Iris pigment epithelial cell (primary cell): ENCODE data around the gene DYNLL1.
"Not testable (repeated sequence)": the region's sequence is repeated elsewhere in the genome, so short reads cannot be mapped to it uniquely, and the experiment has no call there.

ENCODE experiments used
- DNase-seq: peaks from one replicate; pipeline ENCODE4 v3.0.0-alpha.2; 2011; ENCODE audit warnings: low read depth

DYNLL1 gene

GRCh38 chr12:120474616-120474960 is 21.3 kb upstream of the DYNLL1 start:
- DNase-seq = peak; percentile 58

GRCh38 chr12:120475643-120476042 is 20.3 kb upstream of the DYNLL1 start:
- no peak for DNase-seq

- no peak for DNase-seq
Measured at GRCh38 chr12:120479458-120479857, 16.5 kb upstream of the DYNLL1 start.

DNA sequence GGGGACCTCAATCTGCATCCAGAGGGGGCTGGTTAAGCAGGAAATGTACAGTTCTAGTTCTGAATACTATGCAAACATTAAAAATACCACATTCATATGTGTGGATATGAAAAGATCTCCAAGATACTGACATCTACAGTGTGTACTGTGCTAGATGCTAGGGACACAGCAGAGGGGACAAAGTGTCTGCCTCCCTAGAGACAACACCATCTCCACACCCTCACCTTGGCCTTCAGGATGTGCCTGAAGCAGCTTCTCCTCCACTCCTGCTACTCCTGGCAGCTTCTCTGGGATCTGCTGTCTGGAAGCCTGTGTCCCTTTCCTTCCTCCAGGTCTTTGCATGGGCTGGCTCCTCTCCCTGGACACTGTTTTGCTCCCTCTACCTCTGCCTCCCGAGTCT is 15.7 kb upstream of the DYNLL1 start:
- DNase-seq = no peak

GRCh38 chr12:120481022-120481767 is 14.7 kb upstream of the DYNLL1 start:
- no peak for DNase-seq

DNA sequence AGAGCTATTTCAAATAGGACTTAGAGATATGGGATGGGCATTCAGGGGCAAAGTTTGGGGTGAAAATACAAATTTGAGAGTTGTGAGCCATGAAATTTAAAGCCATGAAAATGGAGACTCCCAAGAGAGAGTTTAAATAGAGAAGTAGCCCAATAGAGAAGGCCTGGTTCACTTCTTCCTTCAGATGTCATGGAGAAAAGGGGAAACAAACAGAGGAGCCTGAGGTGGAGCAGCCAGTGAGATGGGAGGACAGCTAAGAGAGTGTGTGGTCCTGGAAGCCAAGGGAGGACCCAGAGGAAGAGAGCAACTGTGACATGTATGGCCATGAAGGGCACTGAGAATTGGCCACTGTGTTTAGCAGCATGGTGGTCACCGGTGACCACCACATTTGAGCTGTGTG is 12.3 kb upstream of the DYNLL1 start:
- no peak for DNase-seq

DNA sequence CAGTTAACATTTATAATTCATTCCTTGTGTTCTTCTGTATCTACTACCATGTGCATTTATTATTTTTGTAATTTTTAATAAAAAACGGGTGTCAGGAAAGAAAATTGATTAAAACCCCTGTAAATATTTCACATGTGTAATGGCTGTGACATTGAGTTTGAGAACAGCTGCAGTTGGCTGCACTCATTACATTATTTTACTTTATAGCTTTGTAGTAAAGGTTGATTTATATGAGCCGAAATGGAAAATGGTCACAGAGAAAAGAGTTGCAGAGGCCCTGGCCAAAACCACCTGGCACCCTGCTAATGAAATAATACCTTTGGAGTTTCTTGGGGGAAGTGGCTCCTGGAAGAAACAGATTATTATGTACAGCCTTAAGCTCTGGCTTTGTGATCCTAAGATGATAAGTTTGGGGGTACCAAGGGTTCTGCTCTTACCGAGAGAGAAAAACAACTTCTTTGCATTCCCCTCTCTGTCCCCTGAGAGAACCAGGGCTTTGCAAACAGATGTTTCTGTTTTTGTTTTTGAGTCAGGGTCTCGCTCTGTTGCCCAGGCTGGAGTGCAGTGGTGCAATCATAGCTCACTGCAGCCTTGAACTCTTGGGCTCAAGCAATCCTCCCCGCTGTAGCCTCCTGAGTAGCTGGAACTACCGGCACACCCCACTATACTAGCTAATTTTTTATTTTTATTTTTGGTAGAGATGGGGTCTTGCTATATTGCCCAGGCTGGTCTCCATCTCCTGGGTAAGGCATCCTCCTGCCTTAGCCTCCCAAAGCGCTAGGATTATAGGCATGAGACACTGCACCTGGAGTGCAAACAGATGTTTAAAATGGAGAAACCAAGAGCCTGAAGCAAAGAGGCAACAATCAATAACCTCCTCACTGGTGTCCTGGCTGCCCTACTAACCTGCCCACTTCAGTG is 9.7 kb upstream of the DYNLL1 start:
- no peak for DNase-seq

- DNase-seq = not testable (repeated sequence)
Measured at GRCh38 chr12:120487552-120487951, 8.4 kb upstream of the DYNLL1 start.

DNA sequence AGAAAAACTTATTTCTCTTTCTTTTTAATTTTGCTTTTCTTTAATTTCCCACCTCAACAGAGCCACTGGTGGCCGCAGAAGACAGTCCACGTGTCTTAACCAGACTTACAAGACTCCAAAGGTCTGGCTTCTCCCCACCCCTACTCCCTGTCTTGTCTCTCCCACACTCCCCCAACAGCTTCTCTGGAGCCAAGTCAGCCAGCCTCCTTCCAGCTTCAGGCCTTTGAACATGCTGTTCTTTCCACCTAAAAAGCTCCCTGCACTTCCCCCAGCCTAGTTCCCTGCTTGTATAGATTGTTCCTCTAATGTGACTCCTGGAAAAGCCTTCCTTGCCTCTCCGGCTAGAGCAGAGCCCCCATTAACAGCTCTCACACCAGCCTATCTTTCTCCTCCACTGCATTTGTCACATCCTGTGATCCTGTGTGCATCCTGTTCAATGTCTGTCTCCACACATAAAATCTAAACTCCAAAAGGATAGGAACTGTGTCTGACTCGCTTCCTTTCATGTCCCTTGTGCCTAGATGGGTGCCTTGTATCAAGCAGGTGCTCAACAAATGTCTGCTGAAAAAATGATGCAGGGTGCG is 7.8 kb upstream of the DYNLL1 start:
- DNase-seq = no peak

GRCh38 chr12:120489018-120489417 is 6.9 kb upstream of the DYNLL1 start:
- no peak for DNase-seq

- DNase-seq = no peak
Measured at GRCh38 chr12:120490325-120490724, 5.6 kb upstream of the DYNLL1 start.

- no peak for DNase-seq
Measured at GRCh38 chr12:120490833-120491512, 4.9 kb upstream of the DYNLL1 start.

DNA sequence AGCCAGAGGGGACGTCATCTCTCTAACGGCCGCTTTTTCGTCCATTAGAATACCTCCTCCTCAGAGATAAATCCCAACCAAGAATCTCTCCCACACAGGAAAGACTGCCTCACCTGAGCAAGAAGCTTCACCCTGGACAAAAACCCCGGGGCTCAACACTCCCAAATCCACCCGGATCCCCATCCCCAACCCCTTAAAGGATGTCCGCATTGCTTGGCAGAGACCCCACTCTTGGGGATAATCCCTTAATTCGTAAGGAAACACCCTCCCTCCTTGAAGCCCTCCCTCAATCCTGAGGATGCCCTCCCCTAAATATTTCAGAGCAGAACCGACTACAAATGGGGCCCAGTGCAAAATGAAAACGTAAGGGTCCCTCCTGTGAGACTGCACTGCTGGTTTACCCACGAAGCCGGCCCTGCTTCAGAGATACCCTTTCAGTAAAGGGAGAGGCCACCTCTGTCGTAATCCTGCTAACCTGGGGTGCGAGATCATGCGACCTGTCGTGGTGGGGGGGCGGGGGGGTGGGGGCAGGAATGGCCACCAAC is 655 bp upstream of the DYNLL1 start:
- no peak for DNase-seq

DNA sequence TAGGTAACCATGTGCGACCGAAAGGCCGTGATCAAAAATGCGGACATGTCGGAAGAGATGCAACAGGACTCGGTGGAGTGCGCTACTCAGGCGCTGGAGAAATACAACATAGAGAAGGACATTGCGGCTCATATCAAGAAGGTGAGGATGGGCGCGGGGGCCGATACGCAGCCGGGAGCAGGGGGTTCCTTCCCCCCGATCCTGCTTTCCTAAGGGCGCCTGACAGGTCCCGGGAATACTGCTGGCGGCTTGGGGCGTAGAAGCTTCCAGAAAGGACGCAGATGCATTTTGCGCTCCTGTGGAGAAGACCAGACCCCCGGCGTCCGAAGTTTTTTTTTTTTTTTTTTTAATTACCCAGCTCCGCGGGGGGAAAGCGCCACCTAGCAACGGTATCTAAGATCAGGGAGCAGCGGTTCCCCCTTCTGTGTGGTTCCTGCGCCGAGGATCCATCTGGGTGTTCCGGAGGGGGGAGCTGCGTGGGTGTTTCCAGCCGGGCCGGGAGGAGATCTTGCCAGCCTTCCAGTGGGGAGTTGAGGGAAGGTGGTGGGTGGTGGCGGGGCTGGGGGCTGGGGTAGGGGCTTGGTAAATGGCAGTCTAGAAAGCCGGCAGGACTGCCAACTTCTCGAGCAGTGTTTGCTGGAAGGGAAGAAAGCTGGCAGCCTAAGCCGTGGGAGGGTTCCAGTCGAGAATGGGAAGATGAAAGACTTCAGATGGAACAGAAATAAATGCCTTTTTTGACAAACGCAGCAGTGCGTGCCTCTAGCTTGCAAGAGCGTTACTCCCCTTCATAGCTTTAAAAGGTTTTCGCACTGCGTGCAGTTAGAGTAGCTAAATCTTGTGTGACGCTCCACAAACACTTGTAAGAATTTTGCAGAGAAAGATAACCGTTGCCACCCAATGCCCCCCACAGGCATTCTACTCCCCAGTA is 764 bp downstream of the DYNLL1 start:
- DNase-seq = peak; percentile 66

DNA sequence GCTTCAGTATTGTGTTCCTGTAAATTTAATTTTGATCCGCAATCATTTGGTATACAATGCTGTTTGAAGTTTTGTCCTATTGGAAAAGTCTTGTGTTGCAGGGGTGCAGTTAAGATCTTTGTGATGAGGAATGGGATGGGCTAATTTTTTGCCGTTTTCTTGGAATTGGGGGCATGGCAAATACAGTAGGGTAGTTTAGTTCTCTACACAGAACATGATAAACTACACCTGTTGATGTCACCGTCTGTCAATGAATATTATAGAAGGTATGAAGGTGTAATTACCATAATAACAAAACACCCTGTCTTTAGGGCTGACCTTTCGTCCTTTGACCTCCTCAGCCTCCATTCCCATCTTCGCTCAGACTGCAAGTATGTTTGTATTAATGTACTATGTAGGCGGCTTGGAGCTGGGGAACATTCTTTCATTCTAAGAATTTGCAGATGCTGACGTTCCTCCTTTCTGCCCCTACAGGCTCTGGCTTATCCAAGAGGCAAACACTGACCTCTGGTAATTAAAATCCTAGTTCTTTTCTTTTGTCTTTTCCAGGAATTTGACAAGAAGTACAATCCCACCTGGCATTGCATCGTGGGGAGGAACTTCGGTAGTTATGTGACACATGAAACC is 1.7 kb downstream of the DYNLL1 start:
- DNase-seq = peak; percentile 43

DNA sequence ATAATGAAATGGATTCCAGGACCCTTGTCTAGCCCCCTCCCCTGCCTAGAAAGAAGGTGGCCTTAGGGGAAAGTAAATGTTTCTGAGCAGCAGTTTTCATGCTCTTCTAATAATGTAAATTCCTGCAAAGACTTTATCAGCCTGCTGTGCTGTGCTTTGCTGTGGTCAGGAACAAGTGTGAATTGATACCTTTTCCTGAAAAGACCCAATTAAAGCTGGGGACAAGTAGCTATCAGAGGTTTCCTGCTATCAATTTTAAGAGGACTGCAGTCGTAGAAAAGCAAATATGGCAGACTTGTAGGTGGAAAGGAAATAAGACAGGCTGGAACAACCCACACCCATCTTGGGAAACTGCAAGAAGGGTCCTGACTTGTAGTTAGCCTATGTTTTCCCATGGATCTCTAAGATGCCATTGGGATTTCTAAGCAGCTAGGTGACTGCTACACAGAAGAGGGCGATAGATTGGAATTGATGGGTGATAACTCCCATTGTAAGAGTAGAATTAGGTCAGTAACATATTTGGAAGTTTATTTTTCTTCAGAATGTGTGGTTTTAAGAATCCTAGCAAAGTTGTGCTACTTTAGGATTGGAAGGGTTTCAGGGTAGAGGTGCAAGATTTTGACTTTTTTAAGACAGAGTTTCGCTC is 3.1 kb downstream of the DYNLL1 start:
- DNase-seq = no peak

GRCh38 chr12:120500581-120500980 is 4.7 kb downstream of the DYNLL1 start:
- DNase-seq = peak; percentile 17

DNA sequence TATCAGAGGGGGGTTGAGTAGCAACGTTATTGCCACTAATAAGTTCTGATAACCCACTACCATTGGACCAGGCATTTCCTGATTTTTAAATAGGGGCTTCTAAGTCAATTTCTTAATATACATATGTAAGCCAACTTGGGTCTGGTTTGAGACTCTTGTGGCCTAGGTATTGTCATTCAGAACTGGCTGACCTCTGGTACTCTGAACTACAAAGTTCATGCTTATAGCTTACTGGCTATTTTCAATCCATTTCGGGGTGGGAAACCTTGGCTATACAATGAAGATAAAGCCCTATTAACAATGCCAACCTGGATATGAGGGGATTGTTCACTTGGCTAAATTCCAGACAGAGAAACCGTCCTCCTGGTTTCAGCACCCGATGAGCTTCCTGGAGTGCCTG is 8.7 kb downstream of the DYNLL1 start:
- no peak for DNase-seq

DNA sequence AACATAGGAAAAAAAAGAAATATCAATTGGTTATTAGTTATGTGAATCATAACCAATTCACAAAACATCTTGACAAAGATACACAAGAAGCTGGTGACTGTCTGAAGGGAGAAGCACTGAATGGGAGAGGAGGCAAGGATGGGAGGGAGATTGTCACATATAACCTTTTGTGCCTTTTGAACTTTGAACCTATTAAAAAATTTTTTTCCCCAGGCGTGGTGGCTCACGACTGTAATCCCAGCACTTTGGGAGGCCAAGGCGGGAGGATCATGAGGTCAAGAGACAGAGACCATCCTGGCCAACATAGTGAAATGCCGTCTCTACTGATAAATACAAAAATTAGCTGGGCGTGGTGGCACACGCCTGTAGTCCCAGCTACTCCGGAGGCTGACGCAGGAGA is 12.6 kb downstream of the DYNLL1 start:
- DNase-seq = no peak

DNA sequence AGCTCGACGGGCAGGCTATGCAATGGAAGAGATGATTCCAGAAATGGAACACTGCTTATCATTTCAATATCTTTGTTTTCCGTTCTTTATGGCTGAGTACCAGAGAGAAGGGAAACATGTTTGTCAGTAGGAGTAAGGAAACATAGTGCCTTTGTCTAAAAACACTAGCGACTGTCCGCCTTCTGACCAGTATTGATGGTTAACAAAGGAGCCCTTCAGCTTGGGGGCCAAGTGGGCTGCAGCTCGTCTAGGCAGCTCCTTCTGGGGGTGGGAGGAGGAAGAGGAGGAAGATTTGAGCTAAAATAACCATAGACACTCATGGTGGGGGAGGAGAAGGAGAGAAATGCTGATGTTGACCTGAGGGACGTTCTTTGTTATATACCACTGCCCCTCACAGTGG is 18.1 kb downstream of the DYNLL1 start:
- DNase-seq = no peak
